T-helper 2 cell treated with Interferon-gamma antibody and Interleukin-4, amounts not matched to agents 100 ng/mL and 5 ng/mL, for 36 hours (primary cell): ENCODE results near the gene HOXC11. TPM values are rescaled to one million over a fixed set of nuclear protein-coding genes. Genes with fewer than 3 reads are reported as not detected.

Experiments used
- intact Hi-C: fragments of 100-400 bp; cut with micrococcal nuclease; formaldehyde crosslinking; loops from one replicate; pipeline ENCODE4 v1.15.1; 2023
- total RNA-seq: library from RNA; stranded (reverse); gene quantifications from 2 replicates; pipeline ENCODE4 v1.2.3, GENCODE V29; 2022

The HOXC11 gene
- total RNA-seq, 1 donor from 2014 or later = not detected

DNA sequence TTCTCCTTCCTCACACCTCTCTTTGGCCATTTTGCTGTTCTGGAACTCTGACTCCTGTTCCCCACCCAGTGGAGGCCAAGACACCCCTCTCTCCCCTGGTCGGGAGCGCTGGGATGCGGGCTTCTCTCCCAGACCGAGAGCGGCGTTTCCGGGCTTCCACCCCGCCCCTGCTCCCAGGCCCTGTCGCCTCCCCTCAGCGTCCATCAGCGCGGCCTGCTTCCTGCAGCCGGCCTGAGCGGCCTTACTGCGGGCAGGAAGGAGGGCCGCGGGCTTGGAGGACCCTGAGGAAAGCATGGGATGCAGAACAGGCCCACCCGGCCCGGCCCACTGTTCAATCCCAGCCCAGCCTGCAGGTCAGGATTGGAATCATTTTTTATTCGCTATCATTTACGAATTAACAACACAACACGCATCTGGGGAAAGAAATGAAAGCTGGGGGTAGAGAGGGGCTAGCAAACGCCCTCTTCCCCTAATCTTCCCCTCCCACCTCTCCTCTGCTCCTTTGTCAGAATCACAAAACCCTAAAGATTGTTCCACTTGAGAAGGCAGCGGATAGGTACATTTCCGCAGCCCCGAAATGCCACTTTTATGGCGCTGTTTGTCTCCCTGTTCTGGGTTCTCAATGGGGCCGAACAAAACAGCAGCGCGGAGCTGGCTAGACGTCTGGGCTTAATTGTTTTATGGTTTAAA is 32.1 kb downstream of the HOXC11 start:
- intact Hi-C loops = no loop called here

DNA sequence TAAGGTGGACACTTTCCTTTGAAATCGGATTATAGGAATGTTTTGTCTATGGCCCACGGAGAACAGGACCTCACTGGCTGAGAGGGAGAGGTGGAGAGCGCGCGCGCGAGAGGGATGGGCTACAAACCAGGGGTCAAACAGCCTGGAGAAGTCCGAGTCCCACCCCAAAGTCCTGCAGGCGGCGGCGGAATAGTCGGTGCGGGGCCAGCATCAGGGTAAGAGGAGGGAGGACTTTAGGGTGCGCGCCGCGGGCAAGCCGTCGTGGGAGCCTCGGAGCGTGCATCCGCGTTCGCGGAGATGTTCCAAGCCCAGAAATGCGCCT is 32.6 kb downstream of the HOXC11 start:
- intact Hi-C loops = no loop called here

GRCh38 chr12:54005853-54006558 is 33.1 kb downstream of the HOXC11 start:
- intact Hi-C loops = loop anchor here (1.0 kb wide), 3 partner anchors 185 to 202 kb away; no protein-coding TSS in a partner anchor

- intact Hi-C loops = loop anchor here (1.0 kb wide), 3 partner anchors 185 to 202 kb away; no protein-coding TSS in a partner anchor
Measured at GRCh38 chr12:54006559-54007220, 33.8 kb downstream of the HOXC11 start.

DNA sequence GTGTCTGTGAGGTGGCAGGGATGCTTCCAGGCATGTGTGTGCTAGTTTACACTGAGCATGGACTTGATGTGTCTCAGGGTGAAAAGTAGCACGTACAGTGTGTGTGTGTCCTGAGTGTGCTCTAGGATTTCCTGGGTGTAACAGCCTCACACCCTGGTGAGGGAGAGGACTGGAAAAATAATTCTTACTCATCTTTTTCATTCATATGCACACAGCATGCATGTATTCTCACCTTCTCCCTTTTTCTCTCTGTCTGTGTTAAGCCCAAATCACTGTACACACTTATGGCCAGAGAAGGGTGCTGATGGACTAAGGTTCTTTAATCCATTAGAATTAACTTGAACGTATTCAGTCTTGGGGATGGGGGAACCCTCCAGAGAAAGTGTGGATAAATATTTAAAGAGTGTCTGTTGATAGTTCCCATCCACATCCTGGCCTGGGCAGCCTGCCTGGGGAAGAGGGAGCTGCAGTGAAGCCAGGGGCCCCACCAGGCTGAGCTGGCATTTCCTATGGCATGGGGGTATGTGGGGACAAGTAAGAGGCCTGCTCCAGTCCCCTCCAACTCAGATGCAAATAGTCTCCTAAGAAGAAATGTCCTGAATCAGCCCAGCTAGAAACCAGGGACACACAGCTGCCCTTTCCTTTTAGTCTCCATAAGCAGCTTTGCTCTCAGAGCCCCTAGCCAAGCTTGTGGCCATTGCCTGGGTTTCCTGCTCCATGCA is 34.8 kb downstream of the HOXC11 start:
- intact Hi-C loops = no loop called here

- intact Hi-C loops = no loop called here
Measured at GRCh38 chr12:54008260-54008552, 35.3 kb downstream of the HOXC11 start.

DNA sequence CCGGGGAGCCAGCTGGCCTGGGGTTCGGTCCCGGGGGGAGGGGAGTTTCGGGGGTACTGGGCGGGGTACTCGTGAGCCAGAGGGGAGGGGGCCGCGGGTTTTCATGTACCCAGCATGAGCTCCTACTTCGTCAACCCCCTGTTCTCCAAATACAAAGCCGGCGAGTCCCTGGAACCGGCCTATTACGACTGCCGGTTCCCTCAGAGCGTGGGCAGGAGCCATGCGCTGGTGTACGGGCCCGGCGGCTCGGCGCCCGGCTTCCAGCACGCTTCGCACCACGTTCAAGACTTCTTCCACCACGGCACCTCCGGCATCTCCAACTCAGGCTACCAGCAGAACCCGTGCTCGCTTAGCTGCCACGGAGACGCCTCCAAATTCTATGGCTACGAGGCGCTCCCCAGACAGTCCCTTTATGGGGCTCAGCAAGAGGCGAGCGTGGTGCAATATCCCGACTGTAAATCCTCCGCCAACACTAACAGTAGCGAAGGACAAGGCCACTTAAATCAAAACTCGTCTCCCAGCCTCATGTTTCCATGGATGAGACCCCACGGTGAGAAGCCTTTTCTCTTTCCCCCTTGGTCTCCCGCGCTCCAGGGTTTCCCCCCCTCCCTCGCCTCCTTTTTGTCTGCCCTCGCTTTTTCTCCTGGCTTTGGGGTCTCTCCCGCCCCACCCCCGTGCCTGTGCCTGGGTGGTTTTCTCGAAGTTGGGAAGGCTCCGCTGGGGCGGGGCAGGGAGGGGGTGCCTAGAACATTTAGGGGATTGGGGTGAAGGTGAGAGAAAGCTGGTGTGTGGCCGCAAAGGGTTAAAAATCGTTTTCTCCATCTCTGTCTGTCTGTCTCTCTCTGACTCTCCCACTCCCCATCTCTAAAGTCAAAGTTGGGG is 36.5 kb downstream of the HOXC11 start:
- intact Hi-C loops = no loop called here

DNA sequence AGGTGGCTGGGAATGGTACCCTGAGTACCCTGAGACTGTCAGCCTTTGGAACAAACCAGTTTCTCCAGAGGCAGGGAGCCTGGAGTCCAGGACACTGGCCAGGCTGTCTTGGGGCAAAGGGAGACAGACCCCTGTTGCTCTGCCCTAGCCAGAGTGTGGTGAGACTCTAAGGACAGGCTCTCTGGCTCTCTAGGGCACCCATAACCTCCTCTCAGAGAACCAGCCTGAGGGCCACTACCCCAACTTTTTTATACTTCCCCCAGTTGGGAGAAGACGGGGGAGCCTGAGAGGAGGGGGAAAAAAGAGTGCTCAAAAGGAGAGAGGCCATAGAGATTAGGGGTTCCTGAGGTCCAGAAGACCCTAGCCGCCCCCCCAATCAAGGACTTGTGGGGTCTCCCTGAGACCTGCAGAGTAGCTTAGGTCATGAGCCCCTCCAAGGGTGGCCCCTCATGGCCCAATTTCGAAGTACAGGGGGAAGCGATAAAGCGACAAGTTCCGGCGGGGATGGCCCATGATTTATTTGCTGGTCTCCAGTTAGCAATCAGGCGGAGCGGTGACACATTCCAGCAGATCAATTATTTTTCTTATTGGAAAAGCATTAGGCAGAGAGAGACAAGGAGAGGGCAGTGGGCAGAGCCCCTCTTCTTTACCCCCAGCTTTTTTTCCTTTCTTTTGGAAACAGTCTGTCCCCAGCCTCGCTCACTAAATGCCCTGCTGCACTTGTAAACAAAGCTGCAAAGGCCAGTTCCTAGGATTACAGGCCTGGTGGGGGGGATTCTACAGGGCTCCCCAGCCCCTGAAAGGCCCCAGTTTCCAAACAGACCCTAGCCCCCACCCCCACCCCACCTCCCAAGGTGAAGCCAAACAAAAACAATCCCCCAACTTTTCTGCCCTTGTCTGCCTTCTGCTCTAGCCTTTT is 37.4 kb downstream of the HOXC11 start:
- intact Hi-C loops = no loop called here

DNA sequence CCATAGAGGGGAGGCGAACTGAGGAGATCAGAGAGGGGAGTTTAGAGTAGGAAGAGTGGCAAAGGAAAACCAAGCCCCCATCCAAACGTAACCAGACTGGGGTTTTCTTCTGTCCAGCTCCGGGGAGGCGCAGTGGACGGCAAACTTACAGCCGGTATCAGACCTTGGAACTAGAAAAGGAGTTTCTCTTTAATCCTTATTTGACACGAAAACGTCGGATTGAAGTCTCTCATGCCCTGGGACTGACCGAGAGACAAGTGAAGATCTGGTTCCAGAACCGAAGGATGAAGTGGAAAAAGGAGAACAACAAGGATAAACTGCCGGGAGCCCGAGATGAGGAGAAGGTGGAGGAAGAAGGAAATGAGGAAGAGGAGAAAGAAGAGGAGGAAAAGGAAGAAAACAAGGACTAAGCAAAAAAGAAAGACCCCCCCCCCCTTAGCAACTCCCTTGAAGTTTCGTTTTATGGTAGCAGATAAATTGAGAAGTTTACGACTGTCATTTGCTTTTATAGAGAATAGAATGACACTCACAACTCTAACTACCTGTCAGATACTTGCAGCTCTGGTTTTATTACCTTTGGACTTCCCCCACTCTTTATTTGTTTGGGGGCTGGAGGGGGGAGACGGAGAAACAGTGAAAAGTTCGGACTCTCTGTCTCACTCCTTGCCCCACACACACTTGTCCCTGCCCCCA is 38.2 kb downstream of the HOXC11 start:
- intact Hi-C loops = no loop called here

- intact Hi-C loops = no loop called here
Measured at GRCh38 chr12:54011665-54012532, 39.0 kb downstream of the HOXC11 start.

DNA sequence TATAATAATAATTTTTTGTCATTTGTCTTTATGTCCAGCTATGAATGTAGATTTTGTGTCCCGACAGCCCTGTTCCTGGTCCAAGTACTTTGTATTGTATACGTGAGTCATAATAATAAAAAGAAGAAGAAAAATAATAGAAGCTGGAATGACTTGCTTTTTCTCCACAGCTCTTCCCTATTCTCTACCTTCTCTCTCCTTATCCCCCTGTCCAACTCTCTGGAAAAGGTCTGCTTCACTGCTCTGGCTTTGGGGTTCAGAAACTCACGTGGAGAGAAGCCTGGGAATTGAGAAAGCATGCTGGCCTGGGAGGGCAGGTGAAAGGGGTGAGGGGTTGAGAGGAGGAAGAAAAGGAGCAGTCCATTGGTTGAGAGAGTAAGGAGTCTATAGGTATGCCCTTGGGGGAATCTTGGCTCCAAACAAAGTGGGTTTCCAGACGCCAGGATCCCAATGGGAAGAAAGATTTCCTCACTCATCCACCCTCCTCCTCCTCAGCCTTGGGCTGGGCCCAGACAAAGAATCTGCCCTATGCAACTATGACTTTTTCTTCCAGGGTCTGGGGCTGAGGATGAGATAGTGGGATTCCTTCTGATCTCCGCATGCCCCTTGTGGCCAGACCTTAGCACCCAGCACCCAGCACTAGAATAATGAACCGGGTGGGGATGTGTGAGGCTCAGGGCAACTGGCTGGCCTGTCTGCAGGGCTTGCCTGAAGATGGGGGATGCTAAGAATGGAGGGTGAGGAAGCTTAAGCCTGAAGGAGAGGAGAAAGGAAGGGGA is 39.9 kb downstream of the HOXC11 start:
- intact Hi-C loops = no loop called here

- intact Hi-C loops = no loop called here
Measured at GRCh38 chr12:54014377-54015017, 41.6 kb downstream of the HOXC11 start.

GRCh38 chr12:54015018-54015931 is 42.3 kb downstream of the HOXC11 start:
- intact Hi-C loops = no loop called here

GRCh38 chr12:54016051-54016450 is 43.1 kb downstream of the HOXC11 start:
- intact Hi-C loops = loop anchor here (2.0 kb wide), 1 partner anchor 17 kb away; the partner anchor contains the start of gene HOXC5

- intact Hi-C loops = loop anchor here (2.0 kb wide), 1 partner anchor 16 kb away; the partner anchor contains the start of gene HOXC5
Measured at GRCh38 chr12:54016478-54016964, 43.6 kb downstream of the HOXC11 start.
